Measurements from ENCODE around the gene MSX1.

DNA sequence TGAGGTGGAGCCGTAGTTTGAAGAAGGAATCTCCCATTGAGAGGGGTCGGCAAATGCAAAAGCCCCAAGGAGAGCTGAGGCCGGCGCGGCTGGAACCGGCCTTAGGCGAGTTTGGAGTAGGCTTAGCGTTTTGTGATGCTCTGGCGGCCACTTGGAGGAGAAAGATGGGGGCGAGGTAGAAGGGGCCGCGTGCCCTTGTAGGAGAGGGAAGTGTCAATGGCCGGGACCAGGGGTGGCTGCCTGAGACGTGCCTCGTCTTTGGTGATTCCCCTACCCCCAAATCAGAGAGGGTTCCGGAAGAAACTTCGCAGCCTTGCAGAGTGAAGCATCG is 11.7 kb downstream of the MSX1 start:
- TF ChIP-seq, protein P1, sequence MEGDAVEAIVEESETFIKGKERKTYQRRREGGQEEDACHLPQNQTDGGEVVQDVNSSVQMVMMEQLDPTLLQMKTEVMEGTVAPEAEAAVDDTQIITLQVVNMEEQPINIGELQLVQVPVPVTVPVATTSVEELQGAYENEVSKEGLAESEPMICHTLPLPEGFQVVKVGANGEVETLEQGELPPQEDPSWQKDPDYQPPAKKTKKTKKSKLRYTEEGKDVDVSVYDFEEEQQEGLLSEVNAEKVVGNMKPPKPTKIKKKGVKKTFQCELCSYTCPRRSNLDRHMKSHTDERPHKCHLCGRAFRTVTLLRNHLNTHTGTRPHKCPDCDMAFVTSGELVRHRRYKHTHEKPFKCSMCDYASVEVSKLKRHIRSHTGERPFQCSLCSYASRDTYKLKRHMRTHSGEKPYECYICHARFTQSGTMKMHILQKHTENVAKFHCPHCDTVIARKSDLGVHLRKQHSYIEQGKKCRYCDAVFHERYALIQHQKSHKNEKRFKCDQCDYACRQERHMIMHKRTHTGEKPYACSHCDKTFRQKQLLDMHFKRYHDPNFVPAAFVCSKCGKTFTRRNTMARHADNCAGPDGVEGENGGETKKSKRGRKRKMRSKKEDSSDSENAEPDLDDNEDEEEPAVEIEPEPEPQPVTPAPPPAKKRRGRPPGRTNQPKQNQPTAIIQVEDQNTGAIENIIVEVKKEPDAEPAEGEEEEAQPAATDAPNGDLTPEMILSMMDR (IDR thresholded peaks at IDR 0.05; ENCODE audit: borderline replicate concordance, extremely low read depth, low read length, poor library complexity, severe bottlenecking): no peak
- TF ChIP-seq EZH2 (IDR thresholded peaks at IDR 0.05; ENCODE audit: borderline replicate concordance, low read depth, low read length, severe bottlenecking): no peak
